Heart left ventricle (tissue), 13 donors: Measurements from ENCODE around the gene GLUD1.
"Not testable (repeated sequence)": the region's sequence is repeated elsewhere in the genome, so short reads cannot be mapped to it uniquely, and the experiment has no call there.

Experiments used
- CTCF ChIP-seq, 12 donors: fragments of 200-600 bp; sonication (generic) in 4 of 12; IDR thresholded peaks; one replicate each; pipeline versions ENCODE4 v1.5.0 to v1.8.0; 2018 to 2022; ENCODE audit warnings: antibody characterized with exemption in 12 of 12, mild to moderate bottlenecking in 5 of 12
- POLR2A ChIP-seq, 2 donors: fragments of 450-650 bp; IDR thresholded peaks; one replicate each; pipeline ENCODE4 v1.6.1; 2017; ENCODE audit warnings: antibody characterized with exemption in 2 of 2, mild to moderate bottlenecking in 2 of 2, moderate library complexity in 2 of 2
- donor health status: ischemic (EF 13 %, LVEDD 7.1; RV severe dilation, severe dysfunction).
- donor health status: DM: no; HTN: yes; CAD: no.
- donor health status: DM: no; HTN: no; CAD: no.
- donor health status: ischemic (EF 25% LVEDD 6.9; RV normal size, moderate dysfunction).
- donor health status: ischemic (EF 25% LVEDD 5.7; RV mildly dilated, moderate dysfunction).
- donor health status: ischemic (EF 35%, LVEDD 5.7; RV mildly dilated, moderate dysfunction).
- donor health status: nonischemic (EF 11% LVEDD 7.7; RV severe dilation, severe dysfunction).
- donor health status: DM: yes; HTN: yes; CAD: no.
- donor health status: PGD.
- donor health status: ischemic (EF 29% LVEDD 5.4; RV normal size, mild dysfunction).
- donor health status: nonischemic (EF 23%, LVEDD 6.1; RV moderate dilation, normal function).

- TF ChIP-seq CTCF, POLR2A (IDR thresholded peaks at IDR 0.05): not testable (repeated sequence)
Measured at GRCh38 chr10:87025285-87025958, 69.2 kb downstream of the GLUD1 start.
